Mesenchymal stem cell (in vitro differentiated cells and primary cell): Measurements from ENCODE around the gene COX7B2.
A peak's percentile ranks its signal among the peaks of the same experiment; 100 is the strongest.

Experiments
- DNase-seq: peaks from one replicate; pipeline ENCODE4 v3.0.0-alpha.2; 2013
- H2AFZ ChIP-seq: one replicate; pipeline ENCODE4 v1.6.1; 2013; ENCODE audit warnings: low read depth, mild to moderate bottlenecking, control low read depth, inconsistent platforms, low read length, moderate library complexity
- H2AK5ac ChIP-seq: 2 replicates; pipeline ENCODE4 v1.6.1; 2013; ENCODE audit warnings: low read length, moderate library complexity, mild to moderate bottlenecking, inconsistent platforms; ENCODE audit not compliant: severe bottlenecking
- H2BK120ac ChIP-seq: one replicate; pipeline ENCODE4 v1.6.1; 2013; ENCODE audit warnings: low read depth, mild to moderate bottlenecking, inconsistent platforms, low read length, moderate library complexity
- H2BK12ac ChIP-seq, 2 experiments: one replicate each; pipeline ENCODE4 v1.6.1; 2013; ENCODE audit warnings: inconsistent platforms in 2 of 2, low read length in 2 of 2, mild to moderate bottlenecking in 2 of 2, moderate library complexity in 2 of 2, control low read depth in 1 of 2
- H2BK15ac ChIP-seq: one replicate; pipeline ENCODE4 v1.6.1; 2013; ENCODE audit warnings: mild to moderate bottlenecking, low read depth, inconsistent platforms; ENCODE audit not compliant: poor library complexity, severe bottlenecking
- H2BK5ac ChIP-seq: 2 replicates; pipeline ENCODE4 v1.6.1; 2013; ENCODE audit warnings: low read depth, mild to moderate bottlenecking, low read length, control low read depth, inconsistent platforms; ENCODE audit not compliant: poor library complexity, severe bottlenecking
- H3K14ac ChIP-seq, 2 experiments: one replicate each; pipeline ENCODE4 v1.6.1; 2013; ENCODE audit warnings: inconsistent platforms in 2 of 2, low read length in 2 of 2, control low read depth in 1 of 2, mild to moderate bottlenecking in 1 of 2, moderate library complexity in 1 of 2
- H3K18ac ChIP-seq, 2 experiments: one replicate each; pipeline ENCODE4 v1.6.1; 2013; ENCODE audit warnings: inconsistent platforms in 2 of 2, low read length in 2 of 2, control low read depth in 1 of 2, low read depth in 1 of 2, mild to moderate bottlenecking in 1 of 2
- H3K23ac ChIP-seq, 2 experiments: one replicate each; pipeline ENCODE4 v1.6.1; 2013; ENCODE audit warnings: inconsistent platforms in 2 of 2, low read length in 2 of 2, mild to moderate bottlenecking in 2 of 2, moderate library complexity in 2 of 2, control low read depth in 1 of 2
- H3K27ac ChIP-seq: 2 replicates; pipeline ENCODE4 v1.5.1; 2013; ENCODE audit warnings: mild to moderate bottlenecking, moderate library complexity, low read length, control low read depth, inconsistent platforms; ENCODE audit not compliant: poor library complexity, severe bottlenecking
- H3K27me3 ChIP-seq, 2 experiments: 2 replicates each; pipeline versions ENCODE4 v1.6.1 to v1.7.0; 2013; ENCODE audit warnings: low read length in 2 of 2, mild to moderate bottlenecking in 2 of 2, moderate library complexity in 2 of 2, control low read depth in 1 of 2, inconsistent platforms in 1 of 2; ENCODE audit not compliant: control insufficient read depth in 1 of 2, insufficient read depth in 1 of 2
- H3K36me3 ChIP-seq, 2 experiments: 2 replicates each; pipeline versions ENCODE4 v1.6.1 to v1.7.0; 2013; ENCODE audit warnings: low read length in 2 of 2, control low read depth in 1 of 2, inconsistent platforms in 1 of 2, low read depth in 1 of 2, mild to moderate bottlenecking in 1 of 2; ENCODE audit not compliant: insufficient read depth in 2 of 2, control insufficient read depth in 1 of 2
- H3K4ac ChIP-seq, 2 experiments: one replicate each; pipeline ENCODE4 v1.6.1; 2013; ENCODE audit warnings: inconsistent platforms in 2 of 2, low read length in 2 of 2, mild to moderate bottlenecking in 2 of 2, moderate library complexity in 2 of 2, control low read depth in 1 of 2, low read depth in 1 of 2
- H3K4me1 ChIP-seq: 2 replicates; pipeline ENCODE4 v1.6.1; 2013; ENCODE audit warnings: low read depth, low read length, control low read depth; ENCODE audit not compliant: control insufficient read depth, insufficient read depth
- H3K4me2 ChIP-seq: 2 replicates; pipeline ENCODE4 v1.6.1; 2013; ENCODE audit warnings: low read length, mild to moderate bottlenecking, inconsistent platforms; ENCODE audit not compliant: poor library complexity, severe bottlenecking
- H3K4me3 ChIP-seq, 2 experiments: 2 replicates each; pipeline versions ENCODE4 v1.5.1 to v1.7.0; 2013; ENCODE audit warnings: low read length in 2 of 2, mild to moderate bottlenecking in 2 of 2, control low read depth in 1 of 2, low read depth in 1 of 2; ENCODE audit not compliant: insufficient read depth in 1 of 2
- H3K79me1 ChIP-seq: replicated peaks from 2 replicates; pipeline ENCODE4 v1.6.1; 2013; ENCODE audit warnings: mild to moderate bottlenecking, control low read depth, low read length, inconsistent platforms; ENCODE audit not compliant: poor library complexity, severe bottlenecking
- H3K9ac ChIP-seq: 2 replicates; pipeline ENCODE4 v1.7.0; 2013; ENCODE audit warnings: mild to moderate bottlenecking, low read length, moderate library complexity
- H3K9me3 ChIP-seq: 2 replicates; pipeline ENCODE4 v1.7.0; 2013; ENCODE audit warnings: mild to moderate bottlenecking, low read length; ENCODE audit not compliant: control insufficient read depth
- H4K8ac ChIP-seq: one replicate; pipeline ENCODE4 v1.6.1; 2013; ENCODE audit warnings: inconsistent platforms, mild to moderate bottlenecking, low read length, moderate library complexity
- H4K91ac ChIP-seq: one replicate; pipeline ENCODE4 v1.6.1; 2013; ENCODE audit warnings: mild to moderate bottlenecking, low read length, inconsistent platforms
- WGBS: methylation state at CpG from one replicate; pipeline ENCODE4 v1.1.7; 2013; ENCODE audit warnings: mixed read lengths; 5-methylcytosine and 5-hydroxymethylcytosine counted together

COX7B2 gene

GRCh38 chr4:46908148-46908547 is 897 bp downstream of the COX7B2 start:
- no peak overlapping the region for H3K4me2 ChIP-seq
- H2AFZ ChIP-seq = no peak overlapping the region
- no peaks in the 10 kb centered on the region for H3K4me1 ChIP-seq
- H3K9ac ChIP-seq = no peak overlapping the region
- H2BK5ac ChIP-seq = no peak overlapping the region
- no peak overlapping the region for H3K27ac ChIP-seq
- H4K8ac ChIP-seq = no peak overlapping the region
- H4K91ac ChIP-seq = no peak overlapping the region
- no peaks in the 10 kb centered on the region for H3K36me3 ChIP-seq
- no peak overlapping the region for H3K23ac ChIP-seq
- H2BK12ac ChIP-seq = no peak overlapping the region
- H3K4ac ChIP-seq = no peak overlapping the region
- no peak overlapping the region for H3K18ac ChIP-seq
- H3K27me3 ChIP-seq = no peaks in the 10 kb centered on the region
- no peaks in the 10 kb centered on the region for H3K79me1 ChIP-seq
- no peak overlapping the region for H3K4me3 ChIP-seq
- no peak for DNase-seq
- no peak overlapping the region for H2BK15ac ChIP-seq
- 91% methylated on average over 4 of the region's 4 CpGs for WGBS
- H2AK5ac ChIP-seq = no peak overlapping the region
- no peak overlapping the region for H2BK120ac ChIP-seq
- H3K9me3 ChIP-seq = no peaks in the 10 kb centered on the region
- no peak overlapping the region for H3K14ac ChIP-seq

GRCh38 chr4:46900082-46900481 is 9.0 kb downstream of the COX7B2 start:
- Histone ChIP-seq H2AFZ (no peak overlapping the region), H4K8ac (no peak overlapping the region), H3K36me3 (no peaks in the 10 kb centered on the region), H3K4ac (no peak overlapping the region), H3K9ac (no peak overlapping the region), H3K4me3 (no peak overlapping the region), H3K27ac (no peak overlapping the region), H3K9me3 (no peaks in the 10 kb centered on the region), H3K14ac (no peak overlapping the region), H3K23ac (no peak overlapping the region), H4K91ac (no peak overlapping the region), H3K27me3 (no peaks in the 10 kb centered on the region), H3K79me1 (no peaks in the 10 kb centered on the region), H3K18ac (no peak overlapping the region), H3K4me2 (no peak overlapping the region), H2BK120ac (no peak overlapping the region), H2BK12ac (no peak overlapping the region), H2BK15ac (no peak overlapping the region), H3K4me1 (no peaks in the 10 kb centered on the region), H2BK5ac (no peak overlapping the region), H2AK5ac (no peak overlapping the region)
- WGBS = no CpG with 5 or more reads among the region's 1 CpG
- no peak for DNase-seq

- no peak overlapping the region for H3K9ac ChIP-seq
- DNase-seq = peak; percentile 3
- H3K4me3 ChIP-seq = no peak overlapping the region
- no peaks in the 10 kb centered on the region for H3K4me1 ChIP-seq
- no peak overlapping the region for H3K4me2 ChIP-seq
- H3K14ac ChIP-seq = no peak overlapping the region
- 81% methylated on average over 5 of the region's 5 CpGs for WGBS
- H2BK120ac ChIP-seq = no peak overlapping the region
- H2BK5ac ChIP-seq = no peak overlapping the region
- H3K4ac ChIP-seq = no peak overlapping the region
- no peak overlapping the region for H4K91ac ChIP-seq
- no peak overlapping the region for H3K27ac ChIP-seq
- H3K27me3 ChIP-seq = no peaks in the 10 kb centered on the region
- no peak overlapping the region for H2BK15ac ChIP-seq
- no peak overlapping the region for H4K8ac ChIP-seq
- H3K79me1 ChIP-seq = no peaks in the 10 kb centered on the region
- no peak overlapping the region for H2AFZ ChIP-seq
- no peaks in the 10 kb centered on the region for H3K9me3 ChIP-seq
- H3K23ac ChIP-seq = no peak overlapping the region
- no peaks in the 10 kb centered on the region for H3K36me3 ChIP-seq
- no peak overlapping the region for H2BK12ac ChIP-seq
- H2AK5ac ChIP-seq = no peak overlapping the region
- H3K18ac ChIP-seq = no peak overlapping the region
Observed at GRCh38 chr4:46894826-46895225, 14.2 kb downstream of the COX7B2 start.

- no peaks in the 10 kb centered on the region for H3K27me3 ChIP-seq
- no peak overlapping the region for H3K4me3 ChIP-seq
- H2BK12ac ChIP-seq = no peak overlapping the region
- no peak overlapping the region for H3K4ac ChIP-seq
- no peak overlapping the region for H3K18ac ChIP-seq
- no peak for DNase-seq
- no peak overlapping the region for H3K23ac ChIP-seq
- WGBS = 77% methylated on average over 2 of the region's 2 CpGs
- H3K4me1 ChIP-seq = no peaks in the 10 kb centered on the region
- H4K91ac ChIP-seq = no peak overlapping the region
- H4K8ac ChIP-seq = no peak overlapping the region
- H2BK5ac ChIP-seq = no peak overlapping the region
- H3K36me3 ChIP-seq = no peaks in the 10 kb centered on the region
- H2AFZ ChIP-seq = no peak overlapping the region
- no peak overlapping the region for H3K27ac ChIP-seq
- H2BK120ac ChIP-seq = no peak overlapping the region
- H3K79me1 ChIP-seq = no peaks in the 10 kb centered on the region
- H3K4me2 ChIP-seq = no peak overlapping the region
- no peak overlapping the region for H3K9ac ChIP-seq
- H3K14ac ChIP-seq = no peak overlapping the region
- no peak overlapping the region for H2BK15ac ChIP-seq
- H3K9me3 ChIP-seq = no peaks in the 10 kb centered on the region
- no peak overlapping the region for H2AK5ac ChIP-seq
Observed at GRCh38 chr4:46890056-46890455, 19.0 kb downstream of the COX7B2 start.
